ENCODE data around the gene ZNF230.

The ZNF230 gene

GRCh38 chr19:44003461-44004009, 778 bp downstream of the ZNF230 start:
- Histone ChIP-seq H3K9ac (ENCODE audit: low read length) (no peak overlapping the region), H3K4me3 (ENCODE audit: low read length) (peak overlapping the region; percentile 97), H3K4me1 (ENCODE audit: control insufficient read depth, low read depth, low read length) (peaks cover 3% of the 10 kb centered on the region), H3K36me3 (ENCODE audit: control insufficient read depth, low read depth, low read length) (peaks cover under 1% of the 10 kb centered on the region), H3K27me3 (ENCODE audit: control insufficient read depth, insufficient read depth, low read length) (peaks cover 6% of the 10 kb centered on the region), H3K27ac (ENCODE audit: low read length) (no peak overlapping the region), H3K9me3 (ENCODE audit: control insufficient read depth, low read depth, low read length) (peaks cover 4% of the 10 kb centered on the region)

DNA sequence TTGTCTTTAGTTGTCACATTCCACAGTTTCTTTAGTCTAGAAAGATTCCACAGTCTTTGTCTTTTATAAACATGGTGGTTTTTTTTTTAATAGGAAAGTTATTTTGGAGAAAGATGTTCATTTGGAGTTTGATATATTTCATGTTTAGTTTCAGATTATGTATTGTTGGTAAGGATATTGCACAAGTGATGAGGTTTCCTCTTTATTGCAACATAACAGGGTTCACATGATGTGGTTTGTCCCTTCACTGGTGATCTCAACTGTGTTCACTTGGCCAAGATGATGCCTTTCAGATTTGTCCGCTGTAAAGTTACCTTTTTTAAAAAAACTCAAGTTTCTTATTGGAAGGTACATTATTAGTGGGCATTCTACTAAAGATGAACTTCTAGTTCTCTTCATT, 3.2 kb downstream of the ZNF230 start:
- peaks cover 16% of the 10 kb centered on the region for H3K9me3 ChIP-seq (ENCODE audit: control insufficient read depth, low read depth, low read length)
- no peak overlapping the region for H3K27ac ChIP-seq (ENCODE audit: low read length)
- peaks cover 21% of the 10 kb centered on the region for H3K36me3 ChIP-seq (ENCODE audit: control insufficient read depth, low read depth, low read length)
- peaks cover 6% of the 10 kb centered on the region for H3K27me3 ChIP-seq (ENCODE audit: control insufficient read depth, insufficient read depth, low read length)
- no peak overlapping the region for H3K9ac ChIP-seq (ENCODE audit: low read length)
- peaks cover 3% of the 10 kb centered on the region for H3K4me1 ChIP-seq (ENCODE audit: control insufficient read depth, low read depth, low read length)
- H3K4me3 ChIP-seq (ENCODE audit: low read length) = no peak overlapping the region

- Histone ChIP-seq H3K9me3 (ENCODE audit: control insufficient read depth, low read depth, low read length) (peaks cover 22% of the 10 kb centered on the region), H3K9ac (ENCODE audit: low read length) (no peak overlapping the region), H3K4me3 (ENCODE audit: low read length) (no peak overlapping the region), H3K36me3 (ENCODE audit: control insufficient read depth, low read depth, low read length) (peaks cover 24% of the 10 kb centered on the region), H3K27ac (ENCODE audit: low read length) (no peak overlapping the region), H3K4me1 (ENCODE audit: control insufficient read depth, low read depth, low read length) (peaks cover 3% of the 10 kb centered on the region), H3K27me3 (ENCODE audit: control insufficient read depth, insufficient read depth, low read length) (peaks cover 6% of the 10 kb centered on the region)
Measured at GRCh38 chr19:44007473-44007872, 4.7 kb downstream of the ZNF230 start.

- Histone ChIP-seq H3K4me3 (ENCODE audit: low read length) (no peak overlapping the region), H3K9ac (ENCODE audit: low read length) (no peak overlapping the region), H3K4me1 (ENCODE audit: control insufficient read depth, low read depth, low read length) (no peaks in the 10 kb centered on the region), H3K36me3 (ENCODE audit: control insufficient read depth, low read depth, low read length) (peaks cover 24% of the 10 kb centered on the region), H3K27ac (ENCODE audit: low read length) (no peak overlapping the region), H3K27me3 (ENCODE audit: control insufficient read depth, insufficient read depth, low read length) (no peaks in the 10 kb centered on the region), H3K9me3 (ENCODE audit: control insufficient read depth, low read depth, low read length) (peaks cover 29% of the 10 kb centered on the region)
Measured at GRCh38 chr19:44010468-44010867, 7.7 kb downstream of the ZNF230 start.

GRCh38 chr19:44019498-44019897, 16.7 kb downstream of the ZNF230 start:
- Histone ChIP-seq H3K4me1 (ENCODE audit: control insufficient read depth, low read depth, low read length) (no peaks in the 10 kb centered on the region), H3K9me3 (ENCODE audit: control insufficient read depth, low read depth, low read length) (peaks cover 23% of the 10 kb centered on the region), H3K36me3 (ENCODE audit: control insufficient read depth, low read depth, low read length) (no peaks in the 10 kb centered on the region), H3K9ac (ENCODE audit: low read length) (no peak overlapping the region), H3K4me3 (ENCODE audit: low read length) (no peak overlapping the region), H3K27ac (ENCODE audit: low read length) (no peak overlapping the region), H3K27me3 (ENCODE audit: control insufficient read depth, insufficient read depth, low read length) (no peaks in the 10 kb centered on the region)

GRCh38 chr19:44021221-44021620, 18.5 kb downstream of the ZNF230 start:
- Histone ChIP-seq H3K27ac (ENCODE audit: low read length) (no peak overlapping the region), H3K9me3 (ENCODE audit: control insufficient read depth, low read depth, low read length) (peaks cover 22% of the 10 kb centered on the region), H3K27me3 (ENCODE audit: control insufficient read depth, insufficient read depth, low read length) (no peaks in the 10 kb centered on the region), H3K4me3 (ENCODE audit: low read length) (no peak overlapping the region), H3K36me3 (ENCODE audit: control insufficient read depth, low read depth, low read length) (no peaks in the 10 kb centered on the region), H3K9ac (ENCODE audit: low read length) (no peak overlapping the region), H3K4me1 (ENCODE audit: control insufficient read depth, low read depth, low read length) (peaks cover 4% of the 10 kb centered on the region)

DNA sequence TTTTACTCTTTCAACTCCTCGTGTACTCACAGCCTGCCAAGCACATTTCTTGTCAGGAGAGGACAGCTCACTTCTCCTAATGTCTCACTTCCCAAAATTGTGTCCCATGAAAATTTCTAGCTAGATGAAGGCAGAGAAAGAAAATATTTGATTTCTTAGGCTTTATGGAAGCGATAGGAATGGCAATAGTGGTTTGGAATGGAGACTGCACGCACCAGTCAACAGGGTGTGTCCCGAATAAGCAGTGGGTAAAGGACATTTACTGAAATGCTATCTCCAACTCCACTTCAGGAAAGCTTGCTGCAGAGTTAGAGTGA, 22.1 kb downstream of the ZNF230 start:
- H3K27me3 ChIP-seq (ENCODE audit: control insufficient read depth, insufficient read depth, low read length) = no peaks in the 10 kb centered on the region
- peaks cover 24% of the 10 kb centered on the region for H3K36me3 ChIP-seq (ENCODE audit: control insufficient read depth, low read depth, low read length)
- H3K4me1 ChIP-seq (ENCODE audit: control insufficient read depth, low read depth, low read length) = peaks cover 4% of the 10 kb centered on the region
- H3K4me3 ChIP-seq (ENCODE audit: low read length) = peak overlapping the region; percentile 95
- H3K9ac ChIP-seq (ENCODE audit: low read length) = peak overlapping the region; percentile 59
- peak overlapping the region; percentile 59 for H3K27ac ChIP-seq (ENCODE audit: low read length)
- peaks cover 13% of the 10 kb centered on the region for H3K9me3 ChIP-seq (ENCODE audit: control insufficient read depth, low read depth, low read length)

- H3K27ac ChIP-seq (ENCODE audit: low read length) = peak within 1 kb of the TSS; percentile 59
- peak within 1 kb of the TSS; percentile 59 for H3K9ac ChIP-seq (ENCODE audit: low read length)
- peak within 1 kb of the TSS; percentile 95 for H3K4me3 ChIP-seq (ENCODE audit: low read length)
- peaks cover 4% of the 10 kb centered on the region for H3K4me1 ChIP-seq (ENCODE audit: control insufficient read depth, low read depth, low read length)
- H3K9me3 ChIP-seq (ENCODE audit: control insufficient read depth, low read depth, low read length) = peaks cover 11% of the 10 kb centered on the region
- H3K36me3 ChIP-seq (ENCODE audit: control insufficient read depth, low read depth, low read length) = peaks cover 27% of the 10 kb centered on the region
- no peaks in the 10 kb centered on the region for H3K27me3 ChIP-seq (ENCODE audit: control insufficient read depth, insufficient read depth, low read length)
Measured at GRCh38 chr19:44025217-44025936, 22.6 kb downstream of the ZNF230 start, which contains the start of gene ZNF222. TSS of gene ZNF222 (plus strand) at chr19:44025379. CDS start at chr19:44025437, 58 bp downstream.

- H3K9ac ChIP-seq (ENCODE audit: low read length) = no peak overlapping the region
- peaks cover 35% of the 10 kb centered on the region for H3K36me3 ChIP-seq (ENCODE audit: control insufficient read depth, low read depth, low read length)
- H3K4me1 ChIP-seq (ENCODE audit: control insufficient read depth, low read depth, low read length) = peaks cover 4% of the 10 kb centered on the region
- H3K9me3 ChIP-seq (ENCODE audit: control insufficient read depth, low read depth, low read length) = peaks cover 18% of the 10 kb centered on the region
- H3K4me3 ChIP-seq (ENCODE audit: low read length) = no peak overlapping the region
- no peak overlapping the region for H3K27ac ChIP-seq (ENCODE audit: low read length)
- H3K27me3 ChIP-seq (ENCODE audit: control insufficient read depth, insufficient read depth, low read length) = no peaks in the 10 kb centered on the region
Measured at GRCh38 chr19:44026622-44027021, 23.9 kb downstream of the ZNF230 start.

DNA sequence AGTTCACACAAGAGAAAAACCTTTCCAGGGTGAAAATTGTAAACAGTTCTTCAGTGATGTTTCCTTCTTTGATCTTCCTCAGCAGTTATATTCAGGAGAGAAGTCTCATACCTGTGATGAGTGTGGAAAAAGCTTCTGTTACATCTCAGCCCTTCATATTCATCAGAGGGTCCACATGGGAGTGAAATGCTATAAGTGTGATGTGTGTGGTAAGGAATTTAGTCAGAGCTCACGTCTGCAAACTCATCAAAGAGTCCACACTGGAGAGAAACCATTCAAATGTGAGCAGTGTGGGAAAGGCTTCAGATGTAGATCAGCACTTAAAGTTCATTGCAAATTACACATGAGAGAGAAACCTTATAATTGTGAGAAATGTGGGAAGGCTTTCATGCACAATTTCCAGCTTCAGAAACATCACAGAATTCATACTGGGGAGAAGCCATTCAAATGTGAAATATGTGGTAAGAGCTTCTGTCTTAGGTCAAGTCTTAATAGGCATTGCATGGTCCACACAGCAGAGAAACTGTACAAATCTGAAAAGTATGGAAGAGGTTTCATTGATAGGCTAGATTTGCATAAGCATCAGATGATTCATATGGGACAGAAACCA, 29.3 kb downstream of the ZNF230 start:
- peaks cover 44% of the 10 kb centered on the region for H3K36me3 ChIP-seq (ENCODE audit: control insufficient read depth, low read depth, low read length)
- peaks cover 47% of the 10 kb centered on the region for H3K9me3 ChIP-seq (ENCODE audit: control insufficient read depth, low read depth, low read length)
- H3K4me3 ChIP-seq (ENCODE audit: low read length) = no peak overlapping the region
- no peaks in the 10 kb centered on the region for H3K4me1 ChIP-seq (ENCODE audit: control insufficient read depth, low read depth, low read length)
- H3K9ac ChIP-seq (ENCODE audit: low read length) = no peak overlapping the region
- H3K27me3 ChIP-seq (ENCODE audit: control insufficient read depth, insufficient read depth, low read length) = no peaks in the 10 kb centered on the region
- H3K27ac ChIP-seq (ENCODE audit: low read length) = no peak overlapping the region

- H3K9me3 ChIP-seq (ENCODE audit: control insufficient read depth, low read depth, low read length) = peaks cover 36% of the 10 kb centered on the region
- no peaks in the 10 kb centered on the region for H3K36me3 ChIP-seq (ENCODE audit: control insufficient read depth, low read depth, low read length)
- H3K9ac ChIP-seq (ENCODE audit: low read length) = no peak overlapping the region
Measured at GRCh38 chr19:44042147-44042546, 39.4 kb downstream of the ZNF230 start.

More at GRCh38 chr19:44042147-44042546, 39.4 kb downstream of the ZNF230 start:
- no peak overlapping the region for H3K27ac ChIP-seq (ENCODE audit: low read length)
- no peaks in the 10 kb centered on the region for H3K27me3 ChIP-seq (ENCODE audit: control insufficient read depth, insufficient read depth, low read length)
- H3K4me3 ChIP-seq (ENCODE audit: low read length) = no peak overlapping the region
- H3K4me1 ChIP-seq (ENCODE audit: control insufficient read depth, low read depth, low read length) = no peaks in the 10 kb centered on the region

Measured in iPS-18a (cell line).